HAP-1 (cell line): ENCODE data around the gene TRPM4.

ENCODE experiments used
- DNase-seq, 2 experiments: peaks; one replicate each; pipeline ENCODE4 v3.0.0-alpha.2; 2016 to 2020; ENCODE audit warnings: low spot score in 2 of 2
- H3K27me3 ChIP-seq: fragments of 250-450 bp; sonication (Bioruptor Pico); 2 replicates; pipeline ENCODE4 v1.5.1; 2020; ENCODE audit warnings: low read depth, mild to moderate bottlenecking, moderate library complexity
- H3K36me3 ChIP-seq: fragments of 250-450 bp; sonication (Bioruptor Pico); replicated peaks from 2 replicates; pipeline ENCODE4 v1.5.1; 2020; ENCODE audit warnings: mild to moderate bottlenecking
- H3K4me1 ChIP-seq: fragments of 250-450 bp; sonication (Bioruptor Pico); 2 replicates; pipeline ENCODE4 v1.5.1; 2020; ENCODE audit warnings: mild to moderate bottlenecking
- H3K4me3 ChIP-seq: fragments of 250-450 bp; sonication (Bioruptor Pico); 2 replicates; pipeline ENCODE4 v1.5.1; 2020; ENCODE audit warnings: mild to moderate bottlenecking, moderate library complexity
- H3K9me3 ChIP-seq: fragments of 250-450 bp; sonication (Bioruptor Pico); 2 replicates; pipeline ENCODE4 v1.5.1; 2020; ENCODE audit warnings: mild to moderate bottlenecking, moderate library complexity
- in situ Hi-C: fragments of 300-500 bp; cut with MboI; formaldehyde crosslinking; loops from 3 replicates; pipeline ENCODE4 v1.14.3; 2020; ENCODE audit warnings: low sequenced_read_pairs, inconsistent platforms, mixed read lengths

The TRPM4 gene

GRCh38 chr19:49224879-49225278 is 67.3 kb downstream of the TRPM4 start:
- peak; percentile 56 to 80 for DNase-seq
- Histone ChIP-seq H3K36me3 (no peaks in the 10 kb centered on the region), H3K4me1 (no peaks in the 10 kb centered on the region), H3K27me3 (no peaks in the 10 kb centered on the region), H3K9me3 (no peaks in the 10 kb centered on the region), H3K4me3 (no peak overlapping the region)
- in situ Hi-C loops = no loop called here

DNA sequence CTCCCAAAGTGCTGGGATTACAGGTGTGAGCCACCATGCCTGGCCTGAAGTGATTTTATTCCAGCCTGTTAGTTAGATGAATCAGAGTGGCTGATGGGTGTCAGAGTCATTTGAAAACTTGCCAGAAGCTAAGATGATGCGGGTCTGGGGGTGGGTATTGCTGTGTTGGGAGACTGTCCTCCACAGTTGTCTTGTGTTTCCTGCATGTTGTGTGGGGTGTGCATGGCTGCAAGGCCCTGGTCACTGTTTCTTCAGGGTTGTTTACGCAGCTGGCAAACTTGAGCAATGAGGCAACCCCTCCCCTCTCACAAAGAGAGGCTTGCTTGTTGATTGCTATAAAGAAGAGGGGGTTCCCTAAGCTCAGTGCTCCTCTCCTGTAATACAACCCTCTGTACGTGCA is 71.8 kb downstream of the TRPM4 start:
- in situ Hi-C loops = no loop called here
- H3K4me1 ChIP-seq = no peaks in the 10 kb centered on the region
- no peak for DNase-seq
- no peaks in the 10 kb centered on the region for H3K36me3 ChIP-seq
- no peaks in the 10 kb centered on the region for H3K27me3 ChIP-seq
- no peak overlapping the region for H3K4me3 ChIP-seq
- no peaks in the 10 kb centered on the region for H3K9me3 ChIP-seq

DNA sequence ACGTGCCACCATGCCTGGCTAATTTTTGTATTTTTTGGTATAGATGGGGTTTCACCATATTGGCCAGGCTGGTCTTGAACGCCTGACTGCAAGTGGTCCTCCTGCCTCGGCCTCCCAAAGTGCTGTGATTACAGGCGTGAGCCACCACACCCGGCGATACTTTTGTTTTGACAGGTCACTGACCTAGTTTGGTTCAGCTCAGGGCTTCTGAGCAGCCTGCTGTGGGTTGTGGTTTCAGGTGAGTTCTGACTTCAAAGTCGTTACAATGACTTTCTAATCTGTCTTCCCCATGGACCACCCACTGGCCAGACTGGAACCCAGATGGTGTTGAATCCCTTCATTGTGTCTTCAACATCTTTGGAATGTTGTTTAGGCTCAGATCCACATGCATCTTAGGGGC is 73.8 kb downstream of the TRPM4 start:
- Histone ChIP-seq H3K36me3 (no peaks in the 10 kb centered on the region), H3K4me1 (no peaks in the 10 kb centered on the region), H3K9me3 (no peaks in the 10 kb centered on the region), H3K4me3 (no peak overlapping the region), H3K27me3 (no peaks in the 10 kb centered on the region)
- in situ Hi-C loops = no loop called here
- no peak for DNase-seq

DNA sequence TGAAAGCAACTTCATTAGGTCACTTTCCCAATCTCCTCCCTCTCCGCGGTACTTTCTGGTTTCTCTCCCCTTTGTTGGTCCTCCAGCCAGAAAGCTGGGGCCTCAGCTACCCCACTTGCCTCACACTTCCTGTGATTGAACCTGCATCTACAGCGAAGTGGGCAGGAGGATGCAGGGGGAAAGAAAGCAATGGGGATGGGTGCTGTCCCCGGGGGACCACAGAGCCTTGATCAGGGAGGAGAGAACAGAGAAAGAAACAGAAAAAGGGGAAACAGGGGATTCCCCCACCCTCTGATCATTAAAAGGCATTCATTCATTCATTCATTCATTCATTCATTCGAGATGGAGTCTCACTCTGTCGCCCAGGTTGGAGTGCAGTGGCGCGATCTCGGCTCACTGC is 74.2 kb downstream of the TRPM4 start:
- in situ Hi-C loops = no loop called here
- Histone ChIP-seq H3K4me3 (no peak overlapping the region), H3K9me3 (no peaks in the 10 kb centered on the region), H3K36me3 (no peaks in the 10 kb centered on the region), H3K27me3 (no peaks in the 10 kb centered on the region), H3K4me1 (no peaks in the 10 kb centered on the region)
- no peak for DNase-seq

- DNase-seq = no peak
- in situ Hi-C loops = no loop called here
- no peaks in the 10 kb centered on the region for H3K27me3 ChIP-seq
- no peak overlapping the region for H3K4me3 ChIP-seq
- no peaks in the 10 kb centered on the region for H3K36me3 ChIP-seq
- H3K9me3 ChIP-seq = no peaks in the 10 kb centered on the region
- H3K4me1 ChIP-seq = no peaks in the 10 kb centered on the region
Measured at GRCh38 chr19:49233163-49233562, 75.6 kb downstream of the TRPM4 start.

DNA sequence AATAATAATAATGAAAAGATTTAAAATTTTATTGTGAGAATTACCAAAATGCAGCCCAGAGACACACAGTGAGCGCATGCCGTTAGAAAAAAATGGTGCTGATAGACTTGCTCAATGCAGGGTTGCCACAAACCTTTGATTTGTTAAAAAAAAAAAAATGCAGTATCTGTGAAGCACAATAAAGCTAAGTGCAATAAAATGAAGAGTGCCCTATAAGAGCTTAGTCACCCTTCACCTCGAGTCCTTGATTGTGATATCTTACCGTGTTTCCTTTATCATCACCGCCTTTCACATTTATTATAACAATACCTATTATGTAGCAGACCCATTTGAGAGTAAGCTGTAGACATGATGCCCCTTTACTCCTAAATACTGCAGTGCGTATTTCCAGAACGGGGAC is 84.2 kb downstream of the TRPM4 start:
- Histone ChIP-seq H3K27me3 (no peaks in the 10 kb centered on the region), H3K36me3 (no peaks in the 10 kb centered on the region), H3K9me3 (no peaks in the 10 kb centered on the region), H3K4me3 (no peak overlapping the region), H3K4me1 (no peaks in the 10 kb centered on the region)
- no peak for DNase-seq
- in situ Hi-C loops = no loop called here

DNA sequence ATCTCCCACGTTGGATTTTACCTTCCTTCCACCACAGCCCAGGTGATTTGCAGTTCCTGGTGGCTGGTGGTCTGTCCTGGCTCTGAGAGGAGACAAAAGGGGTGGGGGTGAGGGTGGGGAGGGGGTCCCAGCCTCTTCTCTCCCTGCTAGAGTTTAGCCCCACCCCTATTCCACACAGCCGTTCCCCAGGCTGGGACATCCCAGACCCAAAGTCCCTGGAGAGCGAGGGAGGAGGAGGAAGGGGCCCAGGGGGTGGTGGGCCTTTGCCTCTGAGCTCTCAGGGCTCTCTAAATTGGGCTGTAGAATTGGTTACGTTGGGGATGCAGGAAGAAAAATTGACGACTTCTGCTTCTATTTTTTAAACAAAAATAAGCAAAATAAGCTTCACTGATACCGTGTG is 85.5 kb downstream of the TRPM4 start:
- H3K36me3 ChIP-seq = no peaks in the 10 kb centered on the region
- in situ Hi-C loops = no loop called here
- H3K9me3 ChIP-seq = no peaks in the 10 kb centered on the region
- no peak overlapping the region for H3K4me3 ChIP-seq
- H3K4me1 ChIP-seq = no peaks in the 10 kb centered on the region
- DNase-seq = no peak
- H3K27me3 ChIP-seq = no peaks in the 10 kb centered on the region

DNA sequence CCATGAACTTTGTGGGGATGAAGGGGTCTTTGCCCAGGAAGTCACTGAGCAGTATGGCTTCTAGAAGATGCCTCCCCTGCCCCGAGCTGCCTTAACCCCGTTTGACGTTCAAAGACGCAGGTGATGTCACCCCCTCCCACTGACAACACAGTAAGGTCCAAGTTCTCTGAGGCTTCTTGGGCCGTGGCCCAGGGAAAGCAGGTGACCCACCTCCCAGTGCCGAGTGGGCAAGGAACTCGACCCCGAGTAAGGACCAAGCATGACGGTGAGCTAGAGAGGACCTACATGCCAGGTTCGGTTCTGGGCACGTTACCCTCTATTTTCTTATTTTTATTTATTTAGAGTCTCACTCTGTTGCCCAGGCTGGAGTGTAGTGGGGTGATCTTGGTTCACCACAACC is 86.1 kb downstream of the TRPM4 start:
- Histone ChIP-seq H3K9me3 (no peaks in the 10 kb centered on the region), H3K27me3 (no peaks in the 10 kb centered on the region), H3K4me1 (no peaks in the 10 kb centered on the region), H3K36me3 (no peaks in the 10 kb centered on the region), H3K4me3 (no peak overlapping the region)
- in situ Hi-C loops = no loop called here
- DNase-seq = no peak

DNA sequence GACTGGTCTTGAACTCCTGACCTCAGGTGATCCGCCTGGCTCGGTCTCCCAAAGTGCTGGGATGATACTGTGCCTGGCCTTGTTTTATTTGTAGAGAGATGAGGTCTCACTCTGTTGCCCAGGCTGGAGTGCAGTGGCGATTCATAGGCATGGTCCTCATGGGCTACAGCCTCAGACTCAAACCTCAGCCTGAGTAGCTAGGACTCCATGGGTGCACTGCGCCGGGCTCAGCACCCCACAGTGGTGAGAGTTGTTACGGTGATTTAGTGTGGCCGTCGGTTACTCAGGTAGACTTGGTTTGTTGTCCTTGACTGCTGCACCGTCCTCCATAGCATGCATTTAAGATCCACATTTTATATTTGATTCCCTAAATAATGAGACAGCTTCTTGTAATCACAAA is 86.7 kb downstream of the TRPM4 start:
- Histone ChIP-seq H3K4me1 (no peaks in the 10 kb centered on the region), H3K36me3 (no peaks in the 10 kb centered on the region)

GRCh38 chr19:49247676-49248075 is 90.1 kb downstream of the TRPM4 start:
- no peaks in the 10 kb centered on the region for H3K4me1 ChIP-seq
- DNase-seq = no peak
- no peaks in the 10 kb centered on the region for H3K9me3 ChIP-seq
- in situ Hi-C loops = no loop called here
- no peaks in the 10 kb centered on the region for H3K36me3 ChIP-seq
- H3K27me3 ChIP-seq = no peaks in the 10 kb centered on the region
- no peak overlapping the region for H3K4me3 ChIP-seq

More for the DNA sequence above, 86.7 kb downstream of the TRPM4 start:
- H3K4me3 ChIP-seq = no peak overlapping the region
- H3K9me3 ChIP-seq = no peaks in the 10 kb centered on the region
- H3K27me3 ChIP-seq = no peaks in the 10 kb centered on the region
- in situ Hi-C loops = no loop called here
- DNase-seq = no peak

DNA sequence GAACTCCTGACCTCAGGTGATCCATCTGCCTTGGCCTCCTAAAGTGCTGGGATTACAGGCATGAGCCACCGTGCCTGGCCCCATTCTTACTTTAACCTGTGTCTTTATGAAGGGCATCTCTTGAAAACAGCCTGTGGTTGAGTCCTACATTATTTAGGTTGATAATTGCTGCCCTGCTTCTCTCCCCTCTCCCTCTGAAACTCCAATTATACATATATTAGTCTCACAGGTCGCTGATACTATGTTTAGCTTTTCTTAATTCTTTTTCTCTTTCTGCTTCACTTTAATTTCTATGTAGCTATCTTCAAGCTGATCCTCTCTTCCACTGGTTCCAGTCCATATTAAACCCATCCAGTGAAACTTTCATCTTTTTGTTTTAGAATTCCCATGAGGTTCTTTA is 92.3 kb downstream of the TRPM4 start:
- no peaks in the 10 kb centered on the region for H3K9me3 ChIP-seq
- H3K4me1 ChIP-seq = no peaks in the 10 kb centered on the region
- H3K4me3 ChIP-seq = no peak overlapping the region
- H3K27me3 ChIP-seq = no peaks in the 10 kb centered on the region
- no peak for DNase-seq
- H3K36me3 ChIP-seq = no peaks in the 10 kb centered on the region
- in situ Hi-C loops = no loop called here

GRCh38 chr19:49255674-49256073 is 98.1 kb downstream of the TRPM4 start:
- 0 out of 2 replicates have a peak, but pooled peaks cover 2% of the 10 kb centered on the region for H3K9me3 ChIP-seq
- no peak overlapping the region for H3K4me3 ChIP-seq
- no peaks in the 10 kb centered on the region for H3K4me1 ChIP-seq
- H3K27me3 ChIP-seq = no peaks in the 10 kb centered on the region
- no peak for DNase-seq
- H3K36me3 ChIP-seq = no peaks in the 10 kb centered on the region
- in situ Hi-C loops = no loop called here

GRCh38 chr19:49256691-49257090 is 99.1 kb downstream of the TRPM4 start:
- no peak overlapping the region for H3K4me3 ChIP-seq
- in situ Hi-C loops = no loop called here
- no peaks in the 10 kb centered on the region for H3K27me3 ChIP-seq
- no peaks in the 10 kb centered on the region for H3K4me1 ChIP-seq
- DNase-seq = no peak
- H3K9me3 ChIP-seq = 0 out of 2 replicates have a peak, but pooled peaks cover 2% of the 10 kb centered on the region
- no peaks in the 10 kb centered on the region for H3K36me3 ChIP-seq
